Hepatic stellate cell (primary cell): Measurements from ENCODE around the gene CDC20B.
A peak's percentile ranks its signal among the peaks of the same experiment; 100 is the strongest.
"Not testable (repeated sequence)": the region's sequence is repeated elsewhere in the genome, so short reads cannot be mapped to it uniquely, and the experiment has no call there.

Experiments
- DNase-seq: peaks from one replicate; pipeline ENCODE4 v3.0.0; 2011; ENCODE audit warnings: low spot score

CDC20B gene

GRCh38 chr5:55104036-55104772, 68.8 kb downstream of the CDC20B start:
- no peak for DNase-seq

- DNase-seq: no peak
These were observed 70.6 kb downstream of the CDC20B start, which contains the start of gene GZMA for GRCh38 chr5:55102348-55102747. TSS of gene GZMA (plus strand) at chr5:55102646. CDS start at chr5:55102683, 37 bp downstream.

GRCh38 chr5:55101556-55102276, 71.3 kb downstream of the CDC20B start:
- no peak for DNase-seq

DNA sequence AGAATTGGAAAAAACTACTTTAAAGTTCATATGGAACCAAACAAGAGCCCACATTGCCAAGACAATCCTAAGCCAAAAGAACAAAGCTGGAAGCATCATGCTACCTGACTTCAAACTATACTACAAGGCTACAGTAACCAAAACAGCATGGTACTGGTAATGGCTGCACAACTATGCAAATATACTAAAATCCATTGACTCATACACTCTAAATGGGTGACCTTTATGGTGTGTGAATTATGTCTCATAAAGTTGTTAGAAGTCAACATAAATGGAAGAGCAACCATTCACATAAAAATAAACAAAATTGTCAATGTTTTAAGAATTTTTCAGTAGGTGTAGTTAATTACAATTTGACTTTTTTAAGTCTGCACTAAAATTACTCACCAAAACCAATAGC, 71.8 kb downstream of the CDC20B start:
- not testable (repeated sequence) for DNase-seq

DNA sequence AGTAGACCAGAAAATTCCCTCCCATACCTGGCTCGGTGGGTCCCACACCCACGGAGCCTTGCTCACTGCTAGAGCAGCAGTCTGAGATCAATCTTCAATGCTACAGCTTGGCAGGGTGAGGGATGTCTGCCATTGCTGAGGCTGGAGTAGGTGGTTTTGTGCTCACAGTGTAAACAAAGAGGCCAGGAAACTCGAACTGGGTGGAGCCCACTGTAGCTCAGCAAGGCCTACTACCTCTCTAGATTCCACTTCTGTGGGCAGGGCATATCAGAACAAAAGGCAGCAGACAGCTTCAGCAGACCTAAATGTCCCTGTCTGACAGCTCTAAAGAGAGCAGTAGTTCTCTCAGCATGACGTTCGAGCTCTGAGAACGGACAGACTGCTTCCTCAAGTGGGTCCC, 76.1 kb downstream of the CDC20B start:
- DNase-seq: no peak

DNA sequence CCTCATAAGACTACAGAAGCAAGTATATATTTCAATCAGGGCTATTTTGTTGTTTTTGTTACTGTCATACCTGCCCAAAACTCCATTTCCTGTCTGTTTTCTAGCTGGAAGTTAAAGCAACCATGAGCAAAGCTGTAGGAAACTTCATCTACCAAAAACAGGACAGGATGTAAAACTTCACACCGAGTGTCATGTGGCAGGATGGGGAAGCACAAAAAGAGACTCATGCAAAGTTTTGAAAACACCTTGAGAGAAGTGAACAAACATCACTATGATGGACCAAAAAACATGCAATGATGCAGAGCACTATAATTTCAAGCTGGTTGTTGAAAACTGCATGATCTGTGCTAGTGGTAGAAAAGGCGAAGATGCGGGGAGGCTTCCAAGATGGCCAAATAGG, 76.8 kb downstream of the CDC20B start:
- DNase-seq: no peak

DNA sequence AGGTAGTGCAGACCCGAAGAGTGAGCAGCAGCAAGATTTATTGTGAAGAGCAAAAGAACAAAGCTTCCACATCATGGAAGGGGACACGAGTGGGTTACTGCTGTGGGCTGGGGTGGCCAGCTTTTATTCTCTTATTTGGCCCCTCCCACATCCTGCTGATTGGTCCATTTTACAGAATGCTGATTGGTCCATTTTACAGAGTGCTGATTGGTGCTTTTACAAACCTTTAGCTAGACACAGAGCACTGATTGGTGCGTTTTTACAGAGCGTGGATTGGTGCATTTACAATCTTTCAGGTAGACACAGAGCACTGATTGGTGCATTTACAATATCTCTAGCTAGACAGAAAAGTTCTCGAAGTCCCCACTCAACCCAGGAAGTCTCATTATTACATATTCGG, 82.0 kb downstream of the CDC20B start:
- DNase-seq: not testable (repeated sequence)

GRCh38 chr5:55089301-55089700, 83.7 kb downstream of the CDC20B start:
- not testable (repeated sequence) for DNase-seq

DNA sequence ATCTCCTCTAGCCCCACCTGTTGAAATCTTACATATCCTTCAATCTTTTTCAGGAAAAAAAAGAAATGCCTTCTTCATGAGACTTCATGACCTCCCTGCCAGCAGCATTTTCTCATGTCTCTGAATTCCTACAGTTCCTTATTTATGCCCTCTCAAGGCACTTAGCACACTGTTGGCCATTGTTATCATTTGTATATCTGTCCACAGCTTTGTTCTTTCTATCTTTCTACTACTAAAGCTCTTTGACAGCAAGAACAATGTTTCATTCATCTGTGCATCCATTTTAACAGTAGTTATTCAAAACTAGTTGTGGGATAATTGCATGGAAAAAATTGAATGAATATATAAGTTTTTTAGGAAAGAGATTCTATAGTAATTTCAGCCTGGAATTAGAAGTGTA, 91.4 kb downstream of the CDC20B start:
- DNase-seq: no peak

GRCh38 chr5:55073211-55073610, 99.8 kb downstream of the CDC20B start:
- DNase-seq: no peak

DNA sequence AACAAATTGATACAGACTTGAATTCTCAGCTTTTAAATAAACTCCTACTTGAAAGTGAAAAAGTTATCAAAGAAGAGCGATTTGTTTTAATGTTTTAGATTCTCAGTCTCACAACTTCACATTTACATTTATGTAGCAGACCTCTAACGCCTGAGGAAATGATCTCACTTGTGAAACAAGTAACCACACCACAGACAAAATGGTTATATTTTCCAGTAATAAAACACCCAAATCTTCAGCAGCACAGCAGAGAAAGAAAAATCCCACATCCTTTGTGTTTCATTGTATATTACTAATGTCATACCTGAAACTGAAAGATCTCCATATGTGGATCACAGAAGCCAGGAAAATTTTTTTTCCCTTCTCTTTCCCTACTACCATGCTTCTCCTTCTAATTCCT, 100.3 kb downstream of the CDC20B start:
- no peak for DNase-seq

GRCh38 chr5:55071413-55071812, 101.6 kb downstream of the CDC20B start:
- DNase-seq: no peak

GRCh38 chr5:55070968-55071367, 102.0 kb downstream of the CDC20B start:
- no peak for DNase-seq

DNA sequence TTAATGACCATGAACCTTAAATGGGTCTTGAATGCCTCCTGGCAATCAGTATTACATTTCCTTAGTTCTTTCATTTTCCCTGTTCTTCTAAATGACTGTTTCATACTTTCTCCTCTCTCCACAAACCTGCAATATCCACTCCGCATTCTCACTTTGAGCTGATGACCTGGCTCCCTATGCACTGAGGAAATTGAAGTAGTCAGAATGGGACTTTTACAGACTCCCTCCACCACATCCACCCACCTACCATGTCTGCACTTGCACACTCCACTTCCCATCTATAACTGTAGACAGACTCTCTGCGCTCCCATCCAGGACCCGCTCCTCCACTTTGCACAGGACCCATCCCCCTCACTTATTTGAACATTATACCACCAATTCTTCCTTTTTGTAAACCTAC, 106.7 kb downstream of the CDC20B start:
- no peak for DNase-seq

- DNase-seq: no peak
These were observed 108.5 kb downstream of the CDC20B start for GRCh38 chr5:55064523-55064922.

- DNase-seq: peak; percentile 21
These were observed 109.1 kb downstream of the CDC20B start for GRCh38 chr5:55063899-55064298.

DNA sequence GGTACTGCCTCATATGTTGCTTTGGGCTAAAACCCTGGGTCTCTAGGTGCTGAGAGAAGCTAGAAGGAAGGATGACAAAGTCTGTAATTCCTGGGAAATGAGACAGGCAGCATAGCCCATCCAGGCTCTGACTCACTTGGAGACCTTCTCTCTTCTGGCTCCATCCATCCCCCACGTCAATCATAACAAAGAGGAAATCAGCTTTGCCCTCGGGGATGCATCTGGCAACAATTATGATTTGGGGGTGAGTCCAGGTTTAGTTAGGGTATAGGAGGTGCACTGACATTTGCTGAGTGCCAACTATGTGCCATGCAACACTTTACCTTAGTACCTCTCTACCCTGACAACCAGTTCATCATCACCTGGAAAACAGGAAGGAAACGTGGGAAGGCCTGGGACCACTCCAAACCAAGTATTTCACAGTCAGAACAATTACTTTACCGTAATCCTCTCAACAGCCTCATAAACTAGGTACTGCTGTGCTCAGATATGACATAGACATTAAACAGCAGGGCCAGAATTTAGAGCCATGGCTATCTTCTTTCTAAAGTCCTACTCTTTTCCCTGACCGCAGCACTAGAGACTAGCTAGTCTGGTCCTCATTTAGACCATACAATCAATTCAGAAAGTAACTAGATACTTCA, 109.6 kb downstream of the CDC20B start:
- peak; percentile 13 for DNase-seq
